ENCODE measurements around the gene C1orf159. TPM values are rescaled to one million over a fixed set of nuclear protein-coding genes. Genes with fewer than 3 reads are reported as not detected.

C1orf159 gene
- total and polyA plus RNA-seq, 9 of the 15 experiments (the other 6 are each of a cell fraction or from before 2014, with no cell fraction given) = 0.28 to 54.9 (median 10.6) TPM

DNA sequence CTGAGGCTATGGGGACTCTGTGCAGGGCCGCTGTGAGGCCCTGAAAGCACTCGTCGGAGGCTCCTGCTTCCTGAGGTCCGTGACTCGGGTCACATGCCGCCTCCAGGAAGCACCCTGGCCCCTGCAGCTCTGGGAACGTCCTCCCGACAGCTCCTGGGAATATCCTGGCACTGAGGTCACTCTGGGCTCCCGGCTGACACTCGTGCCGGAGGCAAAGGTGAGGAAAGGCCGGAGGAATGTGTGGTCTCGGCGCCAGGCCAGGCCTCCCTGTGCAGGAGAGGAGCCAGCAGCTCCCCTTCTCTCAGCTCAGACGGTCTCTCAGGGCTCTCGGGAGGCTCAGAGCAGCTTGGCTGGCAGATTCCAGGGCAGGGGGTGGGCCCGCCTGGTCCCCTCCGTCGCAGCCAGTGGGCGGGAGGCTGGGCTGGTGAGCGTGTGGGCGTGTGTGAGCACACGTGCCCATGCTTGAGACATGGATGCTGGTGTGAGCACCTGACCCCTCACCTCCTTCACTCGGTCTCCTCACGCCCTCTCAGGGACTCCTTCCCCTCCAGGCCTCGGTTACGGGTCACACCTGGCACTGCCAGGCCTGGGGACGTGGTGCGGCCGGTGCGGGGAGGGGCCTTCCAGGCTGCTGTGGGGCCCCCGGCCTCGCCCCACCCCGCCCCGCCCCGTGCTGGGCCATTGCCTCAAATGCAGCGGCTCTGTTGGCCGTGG lies 36.3 kb downstream of the C1orf159 start (continued):
- TF ChIP-seq EGR1 (conservative IDR thresholded peaks at IDR 0.05) (peak; percentile 89), MYNN (IDR thresholded peaks at IDR 0.05) (peak; percentile 18; the same call in 1 of the 2 replicates), MYNN (CRISPR knock-in tag; IDR thresholded peaks at IDR 0.05) (no peak), JUN (IDR thresholded peaks at IDR 0.05; ENCODE audit: borderline replicate concordance, low read depth, low read length) (0 out of 2 replicates have a peak, but pooled peaks have one; percentile 4), JUN (CRISPR knock-in tag; IDR thresholded peaks at IDR 0.05; ENCODE audit: borderline replicate concordance) (no peak), RNF2 (IDR thresholded peaks at IDR 0.05) (no peak), ELF1 (tag; IDR thresholded peaks at IDR 0.05) (no peak), KDM1A (IDR thresholded peaks at IDR 0.05) (no peak), BHLHE40 (IDR thresholded peaks at IDR 0.05; ENCODE audit: low read length) (peak; percentile 77), MYC (IDR thresholded peaks at IDR 0.05; ENCODE audit: low read depth, low read length) (no peak; the same call in 1 of the 2 replicates), MYC (CRISPR knock-in tag; IDR thresholded peaks at IDR 0.05; ENCODE audit: borderline replicate concordance, low read depth) (peak; percentile 67; the same call in 1 of the 2 replicates), RAD51 (IDR thresholded peaks at IDR 0.05; ENCODE audit: borderline replicate concordance, low read depth) (0 out of 2 replicates have a peak, but pooled peaks have one; percentile 14), ZNF431 (CRISPR knock-in tag; IDR thresholded peaks at IDR 0.05) (0 out of 2 replicates have a peak, but pooled peaks have one; percentile 38), NFIC (IDR thresholded peaks at IDR 0.05) (peak; percentile 56; the same call in 1 of the 2 replicates), PURB (CRISPR knock-in tag; IDR thresholded peaks at IDR 0.05; ENCODE audit: low read depth) (no peak), STAG1 (CRISPR knock-in tag; IDR thresholded peaks at IDR 0.05; ENCODE audit: borderline replicate concordance) (no peak), FIP1L1 (IDR thresholded peaks at IDR 0.05; ENCODE audit: low read depth, low read length, poor library complexity, severe bottlenecking) (peak; percentile 18), U2AF2 (optimal IDR thresholded peaks at IDR 0.05; ENCODE audit: low read depth, low read length) (no peak), ZNF282 (CRISPR knock-in tag; IDR thresholded peaks at IDR 0.05) (no peak), ATF7 (IDR thresholded peaks at IDR 0.05) (peak; percentile 9; the same call in 1 of the 2 replicates), NR2C2 (CRISPR knock-in tag; IDR thresholded peaks at IDR 0.05) (peak; percentile 11; the same call in 1 of the 2 replicates), NR2C2 (tag; IDR thresholded peaks at IDR 0.05) (no peak; the same call in 1 of the 2 replicates)
- TF ChIP-seq, protein P1, sequence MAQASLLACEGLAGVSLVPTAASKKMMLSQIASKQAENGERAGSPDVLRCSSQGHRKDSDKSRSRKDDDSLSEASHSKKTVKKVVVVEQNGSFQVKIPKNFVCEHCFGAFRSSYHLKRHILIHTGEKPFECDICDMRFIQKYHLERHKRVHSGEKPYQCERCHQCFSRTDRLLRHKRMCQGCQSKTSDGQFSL (CRISPR knock-in tag; IDR thresholded peaks at IDR 0.05) = peak; percentile 73; the same call in 1 of the 2 replicates
- TF ChIP-seq, protein P1 (tag; IDR thresholded peaks at IDR 0.05) = no peak
- TF ChIP-seq, protein P2, sequence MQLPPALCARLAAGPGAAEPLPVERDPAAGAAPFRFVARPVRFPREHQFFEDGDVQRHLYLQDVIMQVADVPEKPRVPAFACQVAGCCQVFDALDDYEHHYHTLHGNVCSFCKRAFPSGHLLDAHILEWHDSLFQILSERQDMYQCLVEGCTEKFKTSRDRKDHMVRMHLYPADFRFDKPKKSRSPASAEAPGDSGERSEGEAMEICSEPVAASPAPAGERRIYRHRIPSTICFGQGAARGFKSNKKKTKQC (CRISPR knock-in tag; IDR thresholded peaks at IDR 0.05) = peak; percentile 87; the same call in 1 of the 2 replicates
- TF ChIP-seq, protein P3, sequence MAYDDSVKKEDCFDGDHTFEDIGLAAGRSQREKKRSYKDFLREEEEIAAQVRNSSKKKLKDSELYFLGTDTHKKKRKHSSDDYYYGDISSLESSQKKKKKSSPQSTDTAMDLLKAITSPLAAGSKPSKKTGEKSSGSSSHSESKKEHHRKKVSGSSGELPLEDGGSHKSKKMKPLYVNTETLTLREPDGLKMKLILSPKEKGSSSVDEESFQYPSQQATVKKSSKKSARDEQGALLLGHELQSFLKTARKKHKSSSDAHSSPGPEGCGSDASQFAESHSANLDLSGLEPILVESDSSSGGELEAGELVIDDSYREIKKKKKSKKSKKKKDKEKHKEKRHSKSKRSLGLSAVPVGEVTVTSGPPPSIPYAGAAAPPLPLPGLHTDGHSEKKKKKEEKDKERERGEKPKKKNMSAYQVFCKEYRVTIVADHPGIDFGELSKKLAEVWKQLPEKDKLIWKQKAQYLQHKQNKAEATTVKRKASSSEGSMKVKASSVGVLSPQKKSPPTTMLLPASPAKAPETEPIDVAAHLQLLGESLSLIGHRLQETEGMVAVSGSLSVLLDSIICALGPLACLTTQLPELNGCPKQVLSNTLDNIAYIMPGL (CRISPR knock-in tag; IDR thresholded peaks at IDR 0.05) = no peak
- TF ChIP-seq, protein P4, sequence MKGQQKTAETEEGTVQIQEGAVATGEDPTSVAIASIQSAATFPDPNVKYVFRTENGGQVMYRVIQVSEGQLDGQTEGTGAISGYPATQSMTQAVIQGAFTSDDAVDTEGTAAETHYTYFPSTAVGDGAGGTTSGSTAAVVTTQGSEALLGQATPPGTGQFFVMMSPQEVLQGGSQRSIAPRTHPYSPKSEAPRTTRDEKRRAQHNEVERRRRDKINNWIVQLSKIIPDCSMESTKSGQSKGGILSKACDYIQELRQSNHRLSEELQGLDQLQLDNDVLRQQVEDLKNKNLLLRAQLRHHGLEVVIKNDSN (CRISPR knock-in tag; IDR thresholded peaks at IDR 0.05) = peak; percentile 61
